LNCAP (cell line): Measurements from ENCODE around the gene GOLGA1.

Experiments
- TF ChIP-seq, protein P1 (sequence below): fragments of 450-650 bp; IDR thresholded peaks from 2 replicates; pipeline ENCODE4 v1.5.1; 2017; ENCODE audit warnings: mild to moderate bottlenecking

Gene GOLGA1, protein sequence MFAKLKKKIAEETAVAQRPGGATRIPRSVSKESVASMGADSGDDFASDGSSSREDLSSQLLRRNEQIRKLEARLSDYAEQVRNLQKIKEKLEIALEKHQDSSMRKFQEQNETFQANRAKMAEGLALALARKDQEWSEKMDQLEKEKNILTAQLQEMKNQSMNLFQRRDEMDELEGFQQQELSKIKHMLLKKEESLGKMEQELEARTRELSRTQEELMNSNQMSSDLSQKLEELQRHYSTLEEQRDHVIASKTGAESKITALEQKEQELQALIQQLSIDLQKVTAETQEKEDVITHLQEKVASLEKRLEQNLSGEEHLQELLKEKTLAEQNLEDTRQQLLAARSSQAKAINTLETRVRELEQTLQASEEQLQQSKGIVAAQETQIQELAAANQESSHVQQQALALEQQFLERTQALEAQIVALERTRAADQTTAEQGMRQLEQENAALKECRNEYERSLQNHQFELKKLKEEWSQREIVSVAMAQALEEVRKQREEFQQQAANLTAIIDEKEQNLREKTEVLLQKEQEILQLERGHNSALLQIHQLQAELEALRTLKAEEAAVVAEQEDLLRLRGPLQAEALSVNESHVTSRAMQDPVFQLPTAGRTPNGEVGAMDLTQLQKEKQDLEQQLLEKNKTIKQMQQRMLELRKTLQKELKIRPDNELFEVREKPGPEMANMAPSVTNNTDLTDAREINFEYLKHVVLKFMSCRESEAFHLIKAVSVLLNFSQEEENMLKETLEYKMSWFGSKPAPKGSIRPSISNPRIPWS

DNA sequence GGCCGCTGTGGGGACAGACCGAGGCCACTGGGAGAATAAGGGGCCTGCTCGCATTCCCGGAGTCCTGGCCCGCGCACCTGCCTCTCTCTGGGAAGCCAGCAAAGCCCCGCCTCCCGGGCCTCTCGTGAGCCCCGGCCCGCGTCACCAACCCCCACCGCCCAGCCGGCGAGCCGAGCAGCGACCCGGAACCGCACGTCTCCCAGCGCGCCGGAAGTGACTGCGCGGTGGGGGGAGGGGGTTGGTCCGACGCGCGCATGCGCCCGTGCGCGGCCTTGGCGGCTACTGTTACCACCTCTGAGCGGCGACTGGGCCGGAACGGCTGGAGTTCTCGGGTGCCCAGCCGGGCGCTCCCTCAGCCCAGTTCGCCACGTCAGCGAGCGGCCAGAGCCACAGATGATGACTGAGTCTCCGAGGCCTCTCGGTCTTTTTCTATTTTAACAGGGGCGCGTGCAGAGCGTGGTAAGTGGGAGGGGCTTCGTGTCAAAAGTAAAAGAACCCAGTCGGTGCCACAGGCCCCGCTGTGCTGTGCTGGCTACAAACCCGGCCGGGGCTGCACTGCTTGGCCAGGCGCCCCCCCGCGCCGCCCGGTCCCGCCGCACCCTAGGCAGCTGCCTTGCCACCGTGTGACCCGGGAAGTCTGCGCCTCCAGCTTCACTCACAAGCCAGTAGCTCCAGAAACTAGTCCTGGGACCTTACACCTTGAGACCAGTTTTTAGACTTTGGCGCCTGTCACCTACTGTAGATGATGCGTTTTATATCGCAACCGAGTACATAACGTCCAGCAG, at the start of gene GOLGA1:
GOLGA1 (minus strand) TSS at position 190 of the 785 bp plus-strand sequence. CDS start 2,372 bp downstream, outside the sequence.
- TF ChIP-seq, protein P1, sequence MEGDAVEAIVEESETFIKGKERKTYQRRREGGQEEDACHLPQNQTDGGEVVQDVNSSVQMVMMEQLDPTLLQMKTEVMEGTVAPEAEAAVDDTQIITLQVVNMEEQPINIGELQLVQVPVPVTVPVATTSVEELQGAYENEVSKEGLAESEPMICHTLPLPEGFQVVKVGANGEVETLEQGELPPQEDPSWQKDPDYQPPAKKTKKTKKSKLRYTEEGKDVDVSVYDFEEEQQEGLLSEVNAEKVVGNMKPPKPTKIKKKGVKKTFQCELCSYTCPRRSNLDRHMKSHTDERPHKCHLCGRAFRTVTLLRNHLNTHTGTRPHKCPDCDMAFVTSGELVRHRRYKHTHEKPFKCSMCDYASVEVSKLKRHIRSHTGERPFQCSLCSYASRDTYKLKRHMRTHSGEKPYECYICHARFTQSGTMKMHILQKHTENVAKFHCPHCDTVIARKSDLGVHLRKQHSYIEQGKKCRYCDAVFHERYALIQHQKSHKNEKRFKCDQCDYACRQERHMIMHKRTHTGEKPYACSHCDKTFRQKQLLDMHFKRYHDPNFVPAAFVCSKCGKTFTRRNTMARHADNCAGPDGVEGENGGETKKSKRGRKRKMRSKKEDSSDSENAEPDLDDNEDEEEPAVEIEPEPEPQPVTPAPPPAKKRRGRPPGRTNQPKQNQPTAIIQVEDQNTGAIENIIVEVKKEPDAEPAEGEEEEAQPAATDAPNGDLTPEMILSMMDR = no peak

DNA sequence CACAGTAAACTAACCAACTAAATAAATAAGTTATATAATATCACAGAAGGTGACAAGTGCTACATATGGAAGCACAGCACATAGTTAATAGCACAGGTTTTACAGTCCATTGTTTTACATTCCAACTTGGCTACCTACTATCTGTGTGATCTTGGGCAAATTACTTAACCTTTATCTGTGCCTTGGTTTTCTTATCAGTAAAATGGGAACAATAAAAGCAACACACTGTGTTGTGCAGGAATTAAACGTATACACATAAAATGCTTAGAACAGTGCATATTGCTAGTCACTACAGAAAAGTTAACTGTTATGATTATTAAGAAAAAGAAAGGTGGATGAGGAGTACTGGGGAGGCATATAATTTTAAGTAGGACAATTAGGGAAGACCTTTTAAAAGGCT, 42.8 kb upstream of the GOLGA1 start:
- TF ChIP-seq, protein P1 = no peak

DNA sequence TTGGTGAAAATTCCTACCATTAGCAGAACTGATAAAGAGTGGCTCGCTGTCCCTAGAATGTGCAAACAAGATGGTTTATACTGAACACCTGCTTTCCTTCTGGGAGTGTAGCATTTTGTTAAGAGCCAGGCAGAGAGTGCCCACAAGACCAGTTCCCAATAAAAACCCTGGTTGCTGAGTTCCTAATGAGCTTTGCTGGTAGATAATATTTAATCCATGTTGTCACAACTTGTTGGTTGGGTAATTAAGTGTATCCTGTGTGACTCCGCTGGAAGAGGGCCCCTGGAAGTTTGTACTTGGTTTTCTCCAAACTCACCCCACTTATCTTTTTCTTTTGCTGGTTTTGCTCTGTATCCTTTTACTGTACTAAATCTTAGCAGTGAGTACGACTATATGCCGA, 39.5 kb upstream of the GOLGA1 start:
- TF ChIP-seq, protein P1 = no peak

DNA sequence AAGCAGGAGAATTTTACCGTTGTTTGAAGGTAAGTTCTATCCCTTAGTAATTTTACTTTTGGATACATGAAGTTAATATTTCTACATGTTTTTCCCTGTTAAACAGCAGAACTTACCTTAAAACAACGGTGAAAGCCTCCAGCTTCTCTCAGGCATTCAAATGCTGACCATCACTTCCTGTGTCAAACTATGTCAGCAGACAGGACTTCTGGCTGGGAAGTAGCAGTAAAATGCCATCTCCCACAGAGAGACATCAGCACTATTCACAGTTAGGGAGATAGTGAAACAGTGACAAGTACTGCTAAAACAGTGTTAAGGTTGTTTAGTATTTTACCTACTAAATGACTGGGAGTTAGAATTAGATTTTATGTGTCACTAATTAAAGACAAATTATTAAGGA, 34.2 kb upstream of the GOLGA1 start:
- TF ChIP-seq, protein P1 = no peak

DNA sequence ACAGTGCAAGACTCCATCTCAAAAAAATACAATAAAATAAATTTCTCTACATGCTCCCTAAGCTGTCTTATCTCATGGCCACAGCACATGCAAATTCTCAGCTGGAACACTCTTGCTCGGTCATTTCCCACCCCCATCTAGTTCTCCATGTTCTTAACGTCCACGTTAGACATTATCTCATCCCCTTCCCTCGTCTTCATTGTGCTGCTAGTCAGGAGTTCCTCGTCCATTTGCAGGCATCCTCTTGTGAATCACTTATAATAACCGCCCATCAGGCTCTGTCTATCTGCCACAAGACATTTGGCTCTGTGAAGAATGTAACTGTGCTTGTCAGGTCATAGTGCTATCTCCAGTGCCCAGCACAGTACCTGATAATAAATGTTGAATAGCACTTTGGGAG, 32.9 kb upstream of the GOLGA1 start:
- TF ChIP-seq, protein P1 = no peak

DNA sequence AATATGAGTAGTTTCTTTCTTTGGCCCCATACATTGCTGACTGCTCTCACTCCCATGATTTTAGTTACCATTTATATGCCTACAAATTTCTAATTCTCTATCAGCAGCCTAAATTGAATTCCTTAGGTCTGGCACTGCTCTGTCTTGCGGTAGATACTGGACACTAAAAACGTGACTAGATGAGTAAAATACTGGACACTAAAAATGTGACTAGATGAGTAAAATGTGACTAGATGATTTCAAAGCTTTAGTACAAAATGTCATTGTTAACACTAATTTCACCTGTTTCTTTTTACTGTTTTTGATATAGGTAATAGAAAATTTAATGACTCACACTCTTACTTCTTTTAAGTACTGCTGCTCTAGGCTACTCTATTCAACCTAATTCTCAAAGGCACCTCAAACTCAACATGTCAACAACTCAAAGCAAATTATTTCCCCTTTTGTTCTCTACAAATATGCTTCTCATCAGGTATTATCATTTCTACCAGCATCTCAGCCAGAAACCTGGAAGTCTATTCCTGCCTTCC, 31.4 kb upstream of the GOLGA1 start:
- TF ChIP-seq, protein P1 = no peak

DNA sequence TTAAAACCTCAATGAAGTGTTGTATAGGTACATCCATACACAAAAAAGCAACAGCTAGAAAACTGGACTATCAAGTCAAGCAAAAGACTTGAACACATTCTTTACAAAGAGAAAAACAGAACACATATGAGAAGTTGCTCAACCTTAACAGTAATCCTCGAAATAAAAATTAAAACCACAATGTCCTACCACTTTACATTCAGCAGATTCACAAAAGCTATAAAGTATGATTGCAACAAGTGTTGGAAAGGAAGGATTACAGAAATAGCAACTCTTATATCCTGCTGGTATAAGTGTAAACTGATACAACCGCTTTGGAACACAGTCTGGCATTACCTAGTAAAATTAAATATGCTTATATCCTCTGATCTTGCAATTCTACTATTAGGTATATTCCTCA, 28.5 kb upstream of the GOLGA1 start:
- TF ChIP-seq, protein P1 = no peak
